Cardiac fibroblast (primary cell): Measurements from ENCODE around the gene USP43.
"Not testable (repeated sequence)": the region's sequence is repeated elsewhere in the genome, so short reads cannot be mapped to it uniquely, and the experiment has no call there.

Experiments used
- DNase-seq, 2 donors: peaks; one replicate each; pipeline versions ENCODE4 v3.0.0 to v3.0.0-alpha.2; 2010; ENCODE audit warnings: low read depth in 2 of 2
- H3K4me3 ChIP-seq, 2 donors: replicated peaks in 1 of 2; 1 replicate in 1 of 2; 2 replicates in 1 of 2; pipeline ENCODE4 v1.5.1; 2011; ENCODE audit warnings: low read depth in 2 of 2, low read length in 2 of 2, mild to moderate bottlenecking in 2 of 2, moderate library complexity in 1 of 2
- CTCF ChIP-seq: IDR thresholded peaks from one replicate; pipeline ENCODE4 v1.5.1; 2011; ENCODE audit warnings: low read depth, mild to moderate bottlenecking, low read length, inconsistent platforms

The USP43 gene

GRCh38 chr17:9644910-9645751 is at the start of gene USP43:
TSS of gene USP43 (plus strand) at chr17:9645517. CDS start at chr17:9645633, 116 bp downstream.
- no peak for TF ChIP-seq CTCF
- H3K4me3 ChIP-seq = peak within 1 kb of the TSS; percentile 4 to 35
- DNase-seq = peak in 1 of 2 donors; percentile 3

GRCh38 chr17:9597638-9598037 is 47.7 kb upstream of the USP43 start:
- not testable (repeated sequence) for H3K4me3 ChIP-seq, DNase-seq

GRCh38 chr17:9598661-9599060 is 46.7 kb upstream of the USP43 start:
- H3K4me3 ChIP-seq = no peak overlapping the region
- TF ChIP-seq CTCF = no peak
- DNase-seq = no peak

- not testable (repeated sequence) for H3K4me3 ChIP-seq, DNase-seq
These were observed 40.7 kb upstream of the USP43 start for GRCh38 chr17:9604583-9604982.

GRCh38 chr17:9606453-9606852 is 38.9 kb upstream of the USP43 start:
- DNase-seq = no peak
- no peak overlapping the region for H3K4me3 ChIP-seq
- no peak for TF ChIP-seq CTCF

- DNase-seq, H3K4me3 ChIP-seq: not testable (repeated sequence)
These were observed 38.3 kb upstream of the USP43 start for GRCh38 chr17:9607058-9607457.

- no peak for TF ChIP-seq CTCF
- H3K4me3 ChIP-seq = no peak overlapping the region
- DNase-seq = no peak
These were observed 33.8 kb upstream of the USP43 start for GRCh38 chr17:9611557-9611956.

GRCh38 chr17:9612006-9612405 is 33.3 kb upstream of the USP43 start:
- no peak for DNase-seq
- no peak for TF ChIP-seq CTCF
- no peak overlapping the region for H3K4me3 ChIP-seq
